ENCODE measurements around the gene AQP12B.

AQP12B gene

GRCh38 chr2:240647503-240648154, 35.1 kb downstream of the AQP12B start:
- no peak for DNase-seq

DNA sequence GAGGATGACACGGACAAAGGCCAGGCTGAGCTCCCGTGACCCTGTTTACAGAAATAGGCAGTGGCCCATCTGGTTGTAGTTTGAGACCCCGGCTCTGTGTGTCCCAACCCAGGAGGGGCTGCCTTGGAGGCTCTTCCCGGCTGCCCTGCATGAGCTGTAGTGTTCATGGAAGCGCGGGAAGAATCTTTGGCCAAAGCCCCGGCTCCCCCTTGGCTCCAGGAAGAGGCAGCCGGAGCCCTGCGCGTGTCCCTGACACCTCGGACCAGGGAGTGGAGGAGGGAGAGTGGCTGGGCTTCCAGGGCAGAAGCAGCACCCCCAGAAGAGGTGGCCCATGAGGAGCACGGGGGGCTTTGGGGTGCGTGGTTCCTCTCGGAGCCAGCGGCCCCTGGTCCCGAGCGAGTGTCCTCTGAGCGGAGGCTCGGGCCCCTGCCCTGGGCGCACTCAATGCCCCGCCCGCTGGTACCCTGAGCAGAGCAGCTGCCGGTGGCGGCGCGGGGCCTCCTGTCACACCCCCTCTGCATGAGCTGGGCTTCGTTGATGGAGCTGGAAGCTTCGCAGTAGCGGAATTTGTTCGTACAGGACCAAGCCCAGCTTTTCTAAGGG, 35.7 kb downstream of the AQP12B start:
- DNase-seq, result no peak

- DNase-seq, result no peak
These were observed 36.3 kb downstream of the AQP12B start for GRCh38 chr2:240646176-240646899.

GRCh38 chr2:240645801-240646175, 36.9 kb downstream of the AQP12B start:
- DNase-seq, result no peak

DNA sequence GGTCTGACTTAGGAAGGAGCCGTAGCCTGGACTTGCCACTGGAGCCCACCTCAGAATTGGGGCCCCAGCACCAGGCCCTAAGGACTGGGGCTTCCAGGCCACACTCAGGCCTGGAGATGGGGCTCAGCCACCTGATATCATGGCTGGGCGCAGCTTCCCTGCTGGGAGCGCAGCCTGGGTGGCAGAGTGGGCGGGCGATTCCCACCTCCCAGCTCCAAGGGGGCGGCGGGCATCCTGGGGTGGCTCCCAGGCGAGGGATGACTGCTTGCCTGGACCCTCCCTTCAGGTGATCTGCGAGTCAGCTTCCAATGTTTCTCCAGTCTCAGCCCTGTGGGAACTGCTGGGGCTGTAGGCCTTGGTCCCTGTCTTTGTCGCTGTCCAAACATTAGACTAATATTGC, 37.3 kb downstream of the AQP12B start:
- DNase-seq, result no peak

- DNase-seq, result no peak
These were observed 37.8 kb downstream of the AQP12B start for GRCh38 chr2:240644859-240645301.

DNA sequence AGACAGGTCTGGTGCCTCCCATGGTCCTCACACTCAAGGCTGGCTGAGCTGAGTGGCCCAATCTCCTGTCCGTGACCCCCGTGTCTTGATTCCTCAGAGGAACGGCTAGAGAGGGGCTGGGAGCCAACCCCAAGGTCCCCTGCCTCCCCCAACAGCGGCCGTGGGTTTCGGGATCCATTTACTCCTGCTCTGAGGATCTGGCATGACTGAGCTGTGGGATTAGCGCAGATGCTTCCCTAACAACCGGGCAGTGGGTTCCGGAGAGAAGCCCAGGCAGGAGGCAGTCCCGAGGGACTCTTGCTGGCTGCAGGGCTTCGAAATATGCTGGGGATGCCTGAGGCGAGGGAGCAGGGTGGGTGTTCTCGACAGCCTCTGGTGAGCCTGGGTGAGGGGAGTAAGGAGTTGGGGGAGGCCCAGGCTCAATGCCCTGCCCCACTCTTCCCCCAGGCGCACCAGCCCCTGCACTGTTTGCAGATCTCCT, 38.5 kb downstream of the AQP12B start:
- DNase-seq, result no peak

DNA sequence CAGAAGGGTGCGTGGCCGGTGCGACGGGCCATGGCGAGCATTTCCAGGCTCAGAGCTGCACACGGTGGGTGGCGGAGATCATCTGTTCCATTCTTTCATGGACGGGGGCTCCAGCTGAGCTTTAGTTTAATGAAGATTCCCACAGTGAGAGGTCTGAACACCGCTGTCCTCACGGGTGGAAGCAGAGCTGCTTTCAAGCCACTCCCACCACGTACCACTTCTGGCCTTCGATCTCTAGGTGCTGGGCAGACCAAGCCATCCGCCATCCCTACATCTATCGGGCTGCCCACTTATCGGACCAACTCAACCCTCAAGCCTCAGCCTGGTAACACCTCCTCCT, 38.9 kb downstream of the AQP12B start:
- DNase-seq, result no peak

- no peak for DNase-seq
These were observed 39.4 kb downstream of the AQP12B start for GRCh38 chr2:240643093-240643810.

DNA sequence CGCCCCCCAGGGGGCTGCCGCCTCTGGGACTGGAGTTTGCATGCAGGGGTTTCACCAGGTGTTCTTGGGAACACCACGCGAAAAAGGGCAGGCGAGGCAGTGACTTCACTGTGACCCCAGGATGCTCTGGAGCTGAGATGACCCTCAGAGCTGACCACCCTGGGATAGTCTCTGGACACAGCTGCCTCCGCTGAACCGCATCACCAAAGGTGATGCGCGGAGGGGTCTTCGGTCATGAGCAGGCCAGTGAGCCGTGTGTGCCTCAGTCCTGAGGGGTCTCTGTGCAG, 39.9 kb downstream of the AQP12B start:
- DNase-seq, result no peak

DNA sequence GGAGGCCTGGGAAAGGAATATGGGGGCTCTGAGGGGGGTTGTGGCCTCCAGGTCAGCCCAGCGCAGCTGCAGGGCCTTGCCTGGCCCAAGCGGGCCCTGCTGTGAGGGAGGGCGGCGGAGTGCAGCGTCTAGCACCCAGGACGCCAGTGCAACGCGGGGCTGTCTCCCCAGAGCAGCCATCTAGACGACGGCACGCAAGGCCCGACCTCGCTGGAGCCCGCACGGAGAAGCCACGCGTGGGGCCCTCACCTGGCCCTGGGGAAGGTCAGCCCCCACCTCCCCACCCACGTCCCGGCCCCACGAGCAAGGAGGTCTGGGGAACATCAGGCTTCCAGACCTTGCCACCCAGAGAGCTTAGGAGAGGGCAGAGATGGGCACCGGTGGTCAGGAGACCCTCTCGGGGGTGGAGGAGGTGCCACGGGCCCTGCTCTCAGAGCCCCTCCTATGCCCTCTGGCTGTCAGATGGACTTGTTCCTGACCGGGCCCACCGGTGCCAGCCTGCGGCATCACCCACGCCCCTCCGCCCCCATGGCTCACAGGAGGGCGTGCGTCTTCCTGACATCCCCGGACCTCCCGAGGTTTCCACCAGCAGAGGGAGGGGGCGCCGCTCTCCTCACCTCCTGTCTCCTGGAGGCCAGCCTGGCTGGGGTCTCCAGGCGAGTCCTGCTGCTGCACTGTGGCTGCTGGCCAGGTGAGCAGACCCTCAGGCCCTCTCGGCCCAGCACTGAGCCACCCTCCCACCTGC, 40.5 kb downstream of the AQP12B start:
- DNase-seq, result no peak

GRCh38 chr2:240640939-240641338, 41.7 kb downstream of the AQP12B start:
- DNase-seq, result peak; percentile 2

GRCh38 chr2:240639566-240639965, 43.1 kb downstream of the AQP12B start:
- no peak for DNase-seq

DNA sequence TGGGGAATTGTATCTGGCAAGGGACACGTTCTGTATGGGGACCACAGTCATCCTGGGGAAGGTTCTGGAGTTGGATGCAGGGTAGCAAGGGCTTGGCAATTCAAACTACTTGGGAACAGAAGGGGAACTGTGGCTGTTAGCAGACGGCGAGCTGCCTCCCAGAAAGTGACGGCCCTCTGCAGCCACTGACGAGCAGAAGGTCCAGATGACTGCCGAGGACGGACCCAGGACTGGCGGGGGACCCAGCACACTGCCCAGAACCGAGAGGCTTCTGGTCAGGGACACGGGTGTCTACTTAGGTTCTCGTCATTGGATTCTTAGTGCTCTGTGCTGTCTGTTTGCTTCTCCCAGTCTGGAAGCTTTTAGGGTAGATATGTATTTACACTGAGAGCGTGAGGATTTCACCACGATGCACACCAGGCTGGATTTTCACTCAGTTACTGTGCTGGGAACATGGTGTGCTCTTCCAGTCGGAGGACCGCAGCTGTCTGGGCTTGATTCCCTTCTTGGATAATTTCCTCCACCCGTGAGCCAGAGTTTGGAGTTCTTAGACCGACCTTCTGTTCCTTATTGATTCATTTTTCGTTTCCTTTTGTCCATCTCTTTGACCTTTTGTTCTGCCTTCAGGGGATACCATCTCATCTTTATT, 44.0 kb downstream of the AQP12B start:
- no peak for DNase-seq

GRCh38 chr2:240637901-240638345, 44.8 kb downstream of the AQP12B start:
- DNase-seq, result no peak

- DNase-seq, result no peak
These were observed 45.4 kb downstream of the AQP12B start for GRCh38 chr2:240637116-240637900.

DNA sequence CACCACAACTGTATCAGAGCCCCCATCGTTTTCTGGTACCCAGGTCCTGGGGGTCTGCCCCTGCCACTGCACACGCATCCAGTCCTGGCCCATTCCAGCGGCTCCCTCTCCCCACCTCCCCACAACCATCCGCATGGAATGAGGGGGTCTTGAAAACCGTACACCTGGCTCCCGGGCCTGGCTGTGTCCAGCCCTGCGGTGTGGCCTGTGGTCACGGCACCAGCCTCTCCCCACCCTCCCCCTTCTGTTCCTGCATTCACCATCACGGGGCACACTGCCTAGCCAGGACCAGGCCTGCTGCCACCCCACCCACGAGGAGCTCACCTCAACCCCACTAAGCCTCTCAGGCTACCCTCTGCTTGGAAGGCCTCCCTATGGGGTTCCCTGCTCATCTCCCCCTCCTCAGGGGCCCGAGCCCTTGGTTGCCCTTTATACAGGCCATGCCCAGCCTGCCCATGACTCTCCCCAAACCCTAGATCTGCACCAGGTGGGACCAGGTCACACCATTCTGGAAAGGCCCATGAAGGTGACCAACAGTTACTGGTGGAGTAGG, 46.0 kb downstream of the AQP12B start:
- no peak for DNase-seq

DNA sequence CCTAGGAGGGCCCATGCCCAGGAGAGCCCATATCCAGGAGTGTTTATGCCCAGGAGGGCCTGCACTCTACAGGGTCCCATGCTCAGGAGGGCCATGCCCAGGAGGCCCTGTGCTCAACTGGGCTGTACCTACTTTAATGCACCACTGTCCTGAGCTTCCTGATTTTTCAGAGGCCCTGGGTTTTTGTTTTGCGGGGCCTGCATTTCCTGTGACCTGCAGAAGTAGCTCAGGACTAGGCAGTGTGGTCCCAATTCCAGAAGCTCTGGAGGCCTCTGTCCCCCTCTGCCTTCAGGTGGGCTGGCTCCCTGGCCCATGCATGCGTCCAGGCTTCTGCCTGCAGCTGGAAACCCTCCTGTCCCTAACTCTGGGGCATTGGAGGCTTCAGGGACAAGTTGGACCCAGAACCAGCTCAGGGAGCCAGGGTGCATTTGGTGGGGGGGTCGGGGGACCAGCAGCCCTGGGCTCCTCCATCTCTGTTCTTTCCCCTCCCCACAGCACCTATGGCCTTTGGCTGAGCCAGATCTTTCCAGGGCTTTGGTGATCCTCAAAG, 46.6 kb downstream of the AQP12B start:
- no peak for DNase-seq

DNA sequence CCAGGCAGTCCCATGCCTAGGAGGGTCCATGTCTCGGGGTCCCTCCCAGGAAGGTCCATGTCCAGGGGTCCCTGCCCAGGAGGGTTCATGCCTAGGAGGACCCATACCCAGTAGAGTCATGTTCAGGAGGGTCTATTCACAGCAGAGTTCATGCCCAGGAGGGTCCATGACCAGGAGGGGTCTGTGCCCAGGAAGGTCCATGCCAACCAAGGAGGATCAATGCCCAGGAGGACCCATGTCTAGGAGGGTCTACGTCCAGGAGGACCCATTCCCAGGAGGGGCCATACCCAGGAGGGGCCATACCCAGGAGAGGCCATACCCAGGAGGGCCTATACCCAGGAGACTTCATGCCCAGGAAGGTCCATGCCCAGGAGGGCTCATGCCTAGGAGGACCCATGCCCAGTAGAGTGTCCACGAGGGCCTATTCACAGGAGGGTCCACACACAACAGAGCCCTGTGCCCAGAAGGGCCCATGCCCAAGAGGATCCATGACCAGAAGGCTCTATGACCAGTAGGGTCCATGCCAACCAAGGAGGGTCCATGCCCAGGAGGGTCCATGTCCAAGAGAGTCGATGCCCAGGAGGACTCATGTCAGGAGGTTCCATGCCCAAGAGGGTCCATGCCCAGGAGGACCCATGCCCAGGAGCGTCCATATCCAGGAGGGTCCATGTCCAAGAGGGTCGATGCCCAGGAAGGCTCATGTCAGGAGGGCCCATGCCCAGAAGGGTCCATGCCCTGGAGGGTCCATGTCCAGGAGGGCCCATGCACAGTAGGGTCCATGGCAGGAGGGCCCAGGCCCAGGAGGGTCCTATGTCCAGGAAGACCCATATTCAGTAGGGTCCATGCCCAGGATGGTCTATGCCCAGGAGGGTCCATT, 47.3 kb downstream of the AQP12B start:
- no peak for DNase-seq

DNA sequence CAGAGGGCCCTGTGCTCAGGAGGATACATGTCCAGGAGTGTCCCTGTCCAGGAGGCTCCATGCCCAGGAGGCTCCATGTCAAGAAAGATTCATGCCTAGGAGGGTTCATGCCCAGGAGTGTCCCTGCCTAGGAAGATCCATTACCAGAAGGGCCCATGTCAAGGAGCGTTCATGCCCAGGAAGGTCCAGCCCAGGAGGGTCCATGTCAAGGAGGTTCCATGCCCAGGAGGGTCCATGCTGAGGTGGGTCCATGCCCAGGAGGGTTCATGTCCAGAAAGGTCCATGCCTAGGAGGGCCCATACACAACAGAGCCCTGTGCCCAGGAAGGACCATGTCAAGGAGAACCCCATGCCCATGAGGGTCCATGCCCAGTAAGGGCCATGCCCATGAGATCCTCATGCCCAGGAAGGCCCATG, 50.4 kb downstream of the AQP12B start:
- DNase-seq, result no peak
